ENCODE measurements around the gene PFKL.

The PFKL gene

GRCh38 chr21:44317871-44318270 lies 18.0 kb downstream of the PFKL start:
- no peak for TF ChIP-seq FOXP2 (optimal IDR thresholded peaks at IDR 0.05; ENCODE audit: borderline replicate concordance, extremely low read depth, extremely low read length, insufficient read depth)
- no peak for TF ChIP-seq REST (IDR thresholded peaks at IDR 0.05; ENCODE audit: insufficient read depth in 1 of 2, low read depth in 2 of 2, low read length in 2 of 2)
- TF ChIP-seq POLR2AphosphoS5 (IDR thresholded peaks at IDR 0.05; ENCODE audit: low read depth, low read length): no peak
- no peak for TF ChIP-seq SIN3A (IDR thresholded peaks at IDR 0.05; ENCODE audit: borderline replicate concordance, insufficient read depth, low read length)
- no peak for TF ChIP-seq TAF1 (IDR thresholded peaks at IDR 0.05; ENCODE audit: borderline replicate concordance, insufficient read depth, low read length)

- TF ChIP-seq SIN3A (IDR thresholded peaks at IDR 0.05; ENCODE audit: borderline replicate concordance, insufficient read depth, low read length): no peak
- TF ChIP-seq POLR2AphosphoS5 (IDR thresholded peaks at IDR 0.05; ENCODE audit: low read depth, low read length): no peak
- TF ChIP-seq FOXP2 (optimal IDR thresholded peaks at IDR 0.05; ENCODE audit: borderline replicate concordance, extremely low read depth, extremely low read length, insufficient read depth): no peak
- no peak for TF ChIP-seq REST (IDR thresholded peaks at IDR 0.05; ENCODE audit: insufficient read depth in 1 of 2, low read depth in 2 of 2, low read length in 2 of 2)
- TF ChIP-seq TAF1 (IDR thresholded peaks at IDR 0.05; ENCODE audit: borderline replicate concordance, insufficient read depth, low read length): no peak
Measured at GRCh38 chr21:44318489-44319285, 18.8 kb downstream of the PFKL start.

GRCh38 chr21:44319407-44320065 lies 19.7 kb downstream of the PFKL start:
- TF ChIP-seq SIN3A (IDR thresholded peaks at IDR 0.05; ENCODE audit: borderline replicate concordance, insufficient read depth, low read length) (no peak), TAF1 (IDR thresholded peaks at IDR 0.05; ENCODE audit: borderline replicate concordance, insufficient read depth, low read length) (no peak), FOXP2 (optimal IDR thresholded peaks at IDR 0.05; ENCODE audit: borderline replicate concordance, extremely low read depth, extremely low read length, insufficient read depth) (no peak), REST (IDR thresholded peaks at IDR 0.05; ENCODE audit: insufficient read depth in 1 of 2, low read depth in 2 of 2, low read length in 2 of 2) (no peak), POLR2AphosphoS5 (IDR thresholded peaks at IDR 0.05; ENCODE audit: low read depth, low read length) (no peak)

- TF ChIP-seq POLR2AphosphoS5 (IDR thresholded peaks at IDR 0.05; ENCODE audit: low read depth, low read length) (no peak), REST (IDR thresholded peaks at IDR 0.05; ENCODE audit: insufficient read depth in 1 of 2, low read depth in 2 of 2, low read length in 2 of 2) (no peak)
Measured at GRCh38 chr21:44320847-44321246, 21.0 kb downstream of the PFKL start.
